Measurements from ENCODE around the gene ITGAV. TPM values are rescaled to one million over a fixed set of nuclear protein-coding genes. Genes with fewer than 3 reads are reported as not detected.
"Not testable (repeated sequence)": the region's sequence is repeated elsewhere in the genome, so short reads cannot be mapped to it uniquely, and the experiment has no call there.

ITGAV gene
- total RNA-seq = 200 and 227 TPM in 2 replicates

GRCh38 chr2:186589612-186590349, at the start of gene ITGAV:
TSS of gene ITGAV (plus strand) at chr2:186590056. CDS start at chr2:186590339, 283 bp downstream.
- no peak for DNase-seq (ENCODE audit: extremely low read depth, low read depth, low spot score)

- no peak for DNase-seq (ENCODE audit: extremely low read depth, low read depth, low spot score)
Observed at GRCh38 chr2:186540941-186541340, 48.9 kb upstream of the ITGAV start.

- DNase-seq (ENCODE audit: extremely low read depth, low read depth, low spot score) = no peak
Observed at GRCh38 chr2:186542002-186542401, 47.9 kb upstream of the ITGAV start.

- peak; percentile 60 for DNase-seq (ENCODE audit: extremely low read depth, low read depth, low spot score)
Observed at GRCh38 chr2:186543561-186544131, 46.2 kb upstream of the ITGAV start.

- peak; percentile 95 for DNase-seq (ENCODE audit: extremely low read depth, low read depth, low spot score)
Observed at GRCh38 chr2:186544255-186544675, 45.6 kb upstream of the ITGAV start.

- no peak for DNase-seq (ENCODE audit: extremely low read depth, low read depth, low spot score)
Observed at GRCh38 chr2:186546846-186547245, 43.0 kb upstream of the ITGAV start.

GRCh38 chr2:186551323-186552050, 38.4 kb upstream of the ITGAV start:
- no peak for DNase-seq (ENCODE audit: extremely low read depth, low read depth, low spot score)

- DNase-seq (ENCODE audit: extremely low read depth, low read depth, low spot score) = no peak
Observed at GRCh38 chr2:186554429-186554828, 35.4 kb upstream of the ITGAV start.

- no peak for DNase-seq (ENCODE audit: extremely low read depth, low read depth, low spot score)
Observed at GRCh38 chr2:186554850-186555671, 34.8 kb upstream of the ITGAV start.

- DNase-seq (ENCODE audit: extremely low read depth, low read depth, low spot score) = no peak
Observed at GRCh38 chr2:186558512-186559276, 31.2 kb upstream of the ITGAV start.

GRCh38 chr2:186559370-186559769, 30.5 kb upstream of the ITGAV start:
- DNase-seq (ENCODE audit: extremely low read depth, low read depth, low spot score) = no peak

- DNase-seq (ENCODE audit: extremely low read depth, low read depth, low spot score) = no peak
Observed at GRCh38 chr2:186559848-186560247, 30.0 kb upstream of the ITGAV start.

- DNase-seq (ENCODE audit: extremely low read depth, low read depth, low spot score) = no peak
Observed at GRCh38 chr2:186560254-186560653, 29.6 kb upstream of the ITGAV start.

GRCh38 chr2:186561467-186562208, 28.2 kb upstream of the ITGAV start:
- DNase-seq (ENCODE audit: extremely low read depth, low read depth, low spot score) = no peak

GRCh38 chr2:186562209-186562578, 27.7 kb upstream of the ITGAV start:
- no peak for DNase-seq (ENCODE audit: extremely low read depth, low read depth, low spot score)

- not testable (repeated sequence) for DNase-seq (ENCODE audit: extremely low read depth, low read depth, low spot score)
Observed at GRCh38 chr2:186568600-186568999, 21.3 kb upstream of the ITGAV start.

- not testable (repeated sequence) for DNase-seq (ENCODE audit: extremely low read depth, low read depth, low spot score)
Observed at GRCh38 chr2:186569127-186569526, 20.7 kb upstream of the ITGAV start.

- DNase-seq (ENCODE audit: extremely low read depth, low read depth, low spot score) = no peak
Observed at GRCh38 chr2:186569897-186570296, 20.0 kb upstream of the ITGAV start.

GRCh38 chr2:186570604-186571003, 19.3 kb upstream of the ITGAV start:
- no peak for DNase-seq (ENCODE audit: extremely low read depth, low read depth, low spot score)

- no peak for DNase-seq (ENCODE audit: extremely low read depth, low read depth, low spot score)
Observed at GRCh38 chr2:186572705-186573104, 17.2 kb upstream of the ITGAV start.
